K562 (cell line): ENCODE results near the gene CERS1. TPM values are rescaled to one million over a fixed set of nuclear protein-coding genes. Genes with fewer than 3 reads are reported as not detected.

Experiments used
- MCM3 ChIP-seq: fragments of 450-650 bp; IDR thresholded peaks from 2 replicates; pipeline ENCODE4 v1.6.1; 2016
- NFYB ChIP-seq: IDR thresholded peaks from 2 replicates; pipeline ENCODE4 v1.6.1; 2011; ENCODE audit warnings: mild to moderate bottlenecking, moderate library complexity; ENCODE audit not compliant: insufficient read length; ENCODE audit errors: extremely low read depth
- NKRF ChIP-seq: fragments of 450-650 bp; IDR thresholded peaks from 2 replicates; pipeline ENCODE4 v1.6.1; 2016; ENCODE audit warnings: borderline replicate concordance
- RAD21 ChIP-seq, 2 experiments: fragments of 250-450 bp in 1 of 2; fragments of 450-650 bp in 1 of 2; sonication (Bioruptor Pico) in 1 of 2; formaldehyde crosslinking in 1 of 2; IDR thresholded peaks in 1 of 2; conservative IDR thresholded peaks in 1 of 2; 2 replicates each; pipeline versions ENCODE4 v1.4.0 to v1.8.0; 2020 to 2022; ENCODE audit warnings: mild to moderate bottlenecking in 2 of 2, moderate library complexity in 1 of 2
- RCOR1 ChIP-seq, 2 experiments: IDR thresholded peaks; 2 replicates each; pipeline ENCODE4 v1.6.1; 2012; ENCODE audit warnings: low read depth in 2 of 2, low read length in 2 of 2, borderline replicate concordance in 1 of 2, improper control_type of control experiment in 1 of 2
- SMARCA4 ChIP-seq: fragments of 450-650 bp; IDR thresholded peaks from 2 replicates; pipeline ENCODE4 v1.6.1; 2016
- TAF1 ChIP-seq: IDR thresholded peaks from 2 replicates; pipeline ENCODE4 v1.6.1; 2011; ENCODE audit warnings: mild to moderate bottlenecking, low read length, moderate library complexity; ENCODE audit not compliant: insufficient read depth, control insufficient read depth, severe bottlenecking; ENCODE audit errors: extremely low read depth
- THAP12 ChIP-seq: fragments of 250-450 bp; sonication (Bioruptor Pico); IDR thresholded peaks from 2 replicates; pipeline ENCODE4 v1.9.0; 2021; ENCODE audit warnings: mild to moderate bottlenecking, inconsistent platforms
- UBTF ChIP-seq, 2 experiments: IDR thresholded peaks; 2 replicates each; pipeline ENCODE4 v1.6.1; 2012; ENCODE audit warnings: improper control_type of control experiment in 2 of 2, low read depth in 2 of 2, low read length in 2 of 2, borderline replicate concordance in 1 of 2
- VEZF1 ChIP-seq: fragments of 200-800 bp; sonication (Bioruptor generic); IDR thresholded peaks from 2 replicates; pipeline ENCODE4 v1.6.1; 2017; ENCODE audit warnings: missing genetic modification characterization, missing compliant biosample characterization
- XRCC5 ChIP-seq: fragments of 200-400 bp; formaldehyde crosslinking; IDR thresholded peaks from 2 replicates; pipeline ENCODE4 v1.6.1; 2017; ENCODE audit warnings: low read depth, mild to moderate bottlenecking, low read length
- ZKSCAN8 ChIP-seq: fragments of 200-800 bp; sonication (Bioruptor generic); IDR thresholded peaks from 2 replicates; pipeline ENCODE4 v1.6.1; 2016; ENCODE audit warnings: missing genetic modification characterization, missing compliant biosample characterization
- polyA plus RNA-seq, 8 experiments: library from polyadenylated mRNA; depleted of rRNA in 4 of 8; stranded (reverse) in 5 of 8; unstranded in 3 of 8; fragments of >200 nt; fragmentation: Nextera tagmentation in 2 of 8; fragmentation: Illumina TruSeq in 1 of 8; extraction: Ambion mirVana in 2 of 8; extraction: Trizol in 1 of 8; gene quantifications; 2 replicates each; pipeline versions ENCODE4 v1.2.1 to v1.2.3, GENCODE V29; 2011 to 2014; ENCODE audit warnings: inconsistent platforms in 1 of 8, missing spikeins in 1 of 8
- total RNA-seq, 7 experiments: library from RNA; depleted of rRNA in 6 of 7; stranded (reverse); fragments of >200 nt in 6 of 7; fragmentation: Illumina TruSeq in 2 of 7; extraction: Trizol in 2 of 7; gene quantifications; 2 replicates each; pipeline versions ENCODE4 v1.2.1 to v1.2.3, GENCODE V29; 2011 to 2021; ENCODE audit warnings: low replicate concordance in 1 of 7

CERS1 gene
- total and polyA plus RNA-seq, 9 of the 15 experiments (the other 6 are each of a cell fraction or from before 2014, with no cell fraction given), result 0.33 to 1.5 (median 0.86) TPM; not detected in 2

GRCh38 chr19:18832306-18833140 lies 63.4 kb downstream of the CERS1 start (continued):
- TF ChIP-seq RAD21 (CRISPR knock-in tag; conservative IDR thresholded peaks at IDR 0.05 in 1 of 2, IDR thresholded peaks at IDR 0.05 in 1 of 2) (peak in 1 of 2 experiments; percentile 10; a peak in 2 of 4 replicates), THAP12 (CRISPR knock-in tag) (0 out of 2 replicates have a peak, but pooled peaks have one; percentile 49), RCOR1 (IDR thresholded peaks at IDR 0.05; ENCODE audit: borderline replicate concordance in 1 of 2, low read depth in 2 of 2, low read length in 2 of 2) (0 out of 4 replicates have a peak, but pooled peaks of 1 of the 2 experiments have one; percentile 35), MCM3 (no peak), UBTF (IDR thresholded peaks at IDR 0.05; ENCODE audit: borderline replicate concordance in 1 of 2, low read depth in 2 of 2, low read length in 2 of 2) (peak; percentile 32 to 75; a peak in 3 of 4 replicates), NKRF (peak; percentile 44; the same call in 1 of the 2 replicates), VEZF1 (peak; percentile 5), ZKSCAN8 (CRISPR knock-in tag) (no peak), XRCC5 (no peak), NFYB (no peak), TAF1 (peak; percentile 26), SMARCA4 (no peak)
